Measurements from ENCODE around the gene RNH1. TPM values are rescaled to one million over a fixed set of nuclear protein-coding genes. Genes with fewer than 3 reads are reported as not detected.

Gene RNH1
- total RNA-seq, 5 donors from 2014 or later (not counting 1 experiment from before 2014, with no cell fraction given): 126 to 141 (median 131) TPM

DNA sequence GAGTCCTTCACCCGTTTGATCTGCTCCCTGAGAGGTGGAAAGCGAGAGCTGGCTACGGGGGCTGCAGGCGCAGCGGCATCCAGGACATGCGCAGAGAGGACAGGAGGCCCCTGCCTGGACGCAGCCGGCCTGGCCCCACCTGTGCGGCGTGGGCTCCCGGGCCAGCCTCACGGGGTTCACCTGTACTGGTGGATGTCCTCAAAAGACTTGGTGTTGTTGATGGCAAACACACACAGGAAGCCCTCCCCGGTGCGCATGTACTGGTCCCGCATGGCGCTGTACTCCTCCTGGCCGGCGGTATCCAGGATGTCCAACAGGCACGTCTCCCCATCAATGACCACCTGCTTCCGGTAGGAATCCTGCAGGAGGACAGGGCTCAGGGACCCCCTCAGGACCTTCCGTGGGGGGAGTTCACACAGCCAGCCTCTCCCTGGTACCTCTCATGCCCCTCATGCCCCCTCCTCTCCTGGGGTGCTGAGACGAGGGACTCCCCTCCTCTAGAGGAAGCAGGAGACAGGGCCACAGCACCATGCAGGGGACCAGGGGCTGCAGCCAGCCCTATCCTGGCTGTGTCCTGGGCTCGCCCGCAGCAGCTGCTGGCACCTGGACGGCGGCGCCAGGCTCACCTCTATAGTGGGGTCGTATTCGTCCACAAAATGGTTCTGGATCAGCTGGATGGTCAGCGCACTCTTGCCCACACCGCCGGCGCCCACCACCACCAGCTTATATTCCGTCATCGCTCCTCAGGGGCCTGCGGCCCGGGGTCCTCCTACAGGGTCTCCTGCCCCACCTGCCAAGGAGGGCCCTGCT lies 26.7 kb upstream of the RNH1 start:
- Mint-ChIP-seq H3K4me3 (peak overlapping the region; percentile 25 to 64 (median 34)), H3K27ac (no peak overlapping the region), H3K4me1 (peaks cover 5 to 28% (median 22%) of the 10 kb centered on the region in 3 donors), H3K36me3 (peaks cover 6% of the 10 kb centered on the region), H3K9me3 (no peaks in the 10 kb centered on the region), H3K27me3 (no peaks in the 10 kb centered on the region)
- DNase-seq: no peak
- POLR2A ChIA-PET: no interaction called here
- Histone ChIP-seq H3K4me1 (ENCODE audit: control insufficient read depth in 1 of 2, extremely low read depth in 1 of 2, insufficient read depth in 2 of 2, low read length in 2 of 2) (peaks cover 11 to 48% of the 10 kb centered on the region in 2 experiments), H3K9me3 (no peaks in the 10 kb centered on the region), H3K27ac (ENCODE audit: low read length) (no peak overlapping the region), H3K36me3 (ENCODE audit: control insufficient read depth in 2 of 2, extremely low read depth in 1 of 2, insufficient read depth in 1 of 2, low read length in 1 of 2) (peaks cover 11 to 25% of the 10 kb centered on the region in 2 donors), H3K4me3 (ENCODE audit: control insufficient read depth in 1 of 2, extremely low read depth in 1 of 2, low read length in 1 of 2) (no peak overlapping the region), H3K27me3 (replicated peaks in 1 of 2; ENCODE audit: control insufficient read depth in 2 of 2, extremely low read depth in 1 of 2, insufficient read depth in 2 of 2, low read length in 1 of 2) (no peaks in the 10 kb centered on the region)
- CTCF ChIA-PET: interaction anchor here in 1 of 2 donors (1.2 kb wide), 1 partner anchor 15 kb away, joined by 3 read pairs; no protein-coding TSS in a partner anchor
- 98% methylated on average over 36 of the region's 37 CpGs for WGBS (ENCODE audit: insufficient coverage)
- ATAC-seq (replicated peaks in 1 of 4): no peak

DNA sequence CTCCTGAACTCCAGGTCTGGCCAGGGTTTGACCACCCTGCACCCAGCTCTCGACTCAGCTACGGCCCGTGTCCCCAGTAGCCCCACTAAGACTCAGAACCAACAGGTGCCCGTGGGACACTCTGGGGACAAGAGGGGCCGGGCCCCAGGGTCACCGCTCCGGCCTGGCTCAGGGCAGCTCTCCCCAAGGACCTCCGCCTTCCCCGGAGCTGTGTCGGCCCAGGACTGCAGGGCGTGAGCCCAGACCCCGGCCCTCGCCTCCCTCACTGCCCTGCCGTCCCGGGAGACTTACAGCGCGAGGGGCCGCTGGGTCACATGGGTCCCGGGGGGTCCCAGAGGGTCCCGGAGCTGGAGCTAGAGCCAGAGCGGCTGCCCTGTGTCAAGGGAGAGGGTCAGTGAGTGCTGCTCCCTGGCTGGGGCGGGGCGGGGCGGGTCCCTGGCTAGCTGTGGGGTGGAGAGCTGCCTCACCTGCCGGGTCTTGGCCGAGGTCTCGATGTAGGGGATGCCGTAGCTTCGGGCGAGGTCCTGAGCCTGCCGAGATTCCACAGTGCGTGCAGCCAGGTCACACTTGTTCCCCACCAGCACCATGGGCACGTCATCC lies 26.0 kb upstream of the RNH1 start:
- ChIA-PET CTCF (no interaction called here), POLR2A (interaction anchor here in 1 of 2 donors (0.6 kb wide), 1 partner anchor 67 kb away, joined by 4 read pairs; no protein-coding TSS in a partner anchor)
- ATAC-seq (replicated peaks in 1 of 4) (no peak), DNase-seq (no peak)
- WGBS (ENCODE audit: insufficient coverage): 98% methylated on average over 30 of the region's 33 CpGs
- peaks cover 6% of the 10 kb centered on the region for H3K36me3 Mint-ChIP-seq
- H3K4me1 ChIP-seq (ENCODE audit: control insufficient read depth in 1 of 2, extremely low read depth in 1 of 2, insufficient read depth in 2 of 2, low read length in 2 of 2): peaks cover 11 to 42% of the 10 kb centered on the region in 2 experiments
- H3K27ac ChIP-seq (ENCODE audit: low read length): no peak overlapping the region
- H3K9me3 ChIP-seq: no peaks in the 10 kb centered on the region
- H3K27me3 ChIP-seq (replicated peaks in 1 of 2; ENCODE audit: control insufficient read depth in 2 of 2, extremely low read depth in 1 of 2, insufficient read depth in 2 of 2, low read length in 1 of 2): no peaks in the 10 kb centered on the region
- H3K27ac Mint-ChIP-seq: no peak overlapping the region
- H3K4me3 Mint-ChIP-seq: peak overlapping the region in 1 of 3 donors; percentile 34
- peaks cover 8 to 25% of the 10 kb centered on the region in 2 donors for H3K36me3 ChIP-seq (ENCODE audit: control insufficient read depth in 2 of 2, extremely low read depth in 1 of 2, insufficient read depth in 1 of 2, low read length in 1 of 2)
- H3K27me3 Mint-ChIP-seq: no peaks in the 10 kb centered on the region
- H3K4me1 Mint-ChIP-seq: peaks cover 5 to 21% (median 16%) of the 10 kb centered on the region in 3 donors
- no peak overlapping the region for H3K4me3 ChIP-seq (ENCODE audit: control insufficient read depth in 1 of 2, extremely low read depth in 1 of 2, low read length in 1 of 2)
- no peaks in the 10 kb centered on the region for H3K9me3 Mint-ChIP-seq

DNA sequence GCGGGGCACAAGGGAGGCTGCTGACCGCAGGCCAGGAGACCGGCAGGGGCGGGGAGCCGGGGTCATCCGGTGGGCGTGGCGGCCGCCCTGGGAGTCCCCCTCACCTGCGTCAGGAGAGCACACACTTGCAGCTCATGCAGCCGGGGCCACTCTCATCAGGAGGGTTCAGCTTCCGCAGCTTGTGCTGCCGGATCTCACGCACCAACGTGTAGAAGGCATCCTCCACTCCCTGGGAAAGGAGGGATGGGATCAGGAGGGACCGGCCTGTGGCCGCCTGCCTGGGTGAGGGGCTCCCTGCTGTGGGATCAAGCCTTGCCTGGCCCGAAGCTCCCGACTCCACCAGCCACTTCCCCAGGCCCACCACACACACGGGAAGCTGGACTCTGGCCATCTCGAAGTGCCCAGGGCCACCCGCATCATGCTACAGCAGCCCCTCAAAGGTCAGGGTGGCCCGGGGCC lies 25.5 kb upstream of the RNH1 start:
- Histone ChIP-seq H3K4me3 (ENCODE audit: control insufficient read depth in 1 of 2, extremely low read depth in 1 of 2, low read length in 1 of 2) (no peak overlapping the region), H3K36me3 (ENCODE audit: control insufficient read depth in 2 of 2, extremely low read depth in 1 of 2, insufficient read depth in 1 of 2, low read length in 1 of 2) (peaks cover 7 to 25% of the 10 kb centered on the region in 2 donors), H3K27ac (ENCODE audit: low read length) (no peak overlapping the region), H3K9me3 (no peaks in the 10 kb centered on the region), H3K4me1 (ENCODE audit: control insufficient read depth in 1 of 2, extremely low read depth in 1 of 2, insufficient read depth in 2 of 2, low read length in 2 of 2) (peaks cover 11 to 37% of the 10 kb centered on the region in 2 experiments), H3K27me3 (replicated peaks in 1 of 2; ENCODE audit: control insufficient read depth in 2 of 2, extremely low read depth in 1 of 2, insufficient read depth in 2 of 2, low read length in 1 of 2) (no peaks in the 10 kb centered on the region)
- DNase-seq: no peak
- no peak for ATAC-seq (replicated peaks in 1 of 4)
- Mint-ChIP-seq H3K27ac (no peak overlapping the region), H3K9me3 (no peaks in the 10 kb centered on the region), H3K36me3 (peaks cover 6% of the 10 kb centered on the region), H3K4me3 (no peak overlapping the region), H3K4me1 (peaks cover 5 to 16% (median 11%) of the 10 kb centered on the region in 3 donors), H3K27me3 (no peaks in the 10 kb centered on the region)
- CTCF ChIA-PET: no interaction called here
- WGBS (ENCODE audit: insufficient coverage): 95% methylated on average over 11 of the region's 23 CpGs
- POLR2A ChIA-PET: interaction anchor here in 1 of 2 donors (0.6 kb wide), 1 partner anchor 68 kb away, joined by 4 read pairs; no protein-coding TSS in a partner anchor

DNA sequence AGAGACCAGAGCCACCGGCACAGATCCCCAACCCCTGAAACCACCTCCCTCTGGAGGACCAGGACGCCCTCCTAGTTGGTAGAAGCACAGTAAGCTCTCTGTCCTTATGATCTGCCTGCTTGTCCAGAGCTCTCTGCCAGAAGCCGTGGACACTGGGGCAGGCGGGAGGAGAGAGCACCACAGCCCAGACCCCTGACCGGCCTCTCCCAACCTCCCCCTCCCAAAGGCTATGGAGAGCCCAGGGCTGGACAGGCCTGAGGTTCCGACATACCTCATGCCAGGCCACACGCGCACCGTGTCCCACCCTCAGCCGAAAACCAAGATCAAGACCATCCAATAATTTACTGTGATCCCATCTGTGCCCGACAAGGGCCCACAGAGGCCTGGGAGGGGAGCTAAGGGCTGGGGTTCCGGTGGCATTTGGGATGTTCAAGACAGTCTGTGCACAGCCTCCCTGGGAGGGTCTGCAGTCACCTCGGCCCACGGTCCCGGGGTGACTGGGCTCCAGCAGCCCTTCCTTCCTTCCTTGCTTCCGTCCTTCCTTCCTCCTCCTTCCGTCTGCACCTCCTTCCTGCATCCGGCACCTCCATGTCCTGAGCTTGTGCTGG lies 25.0 kb upstream of the RNH1 start:
- H3K27ac ChIP-seq (ENCODE audit: low read length): no peak overlapping the region
- Mint-ChIP-seq H3K4me3 (peak overlapping the region; percentile 7 to 31 (median 31)), H3K4me1 (peaks cover 5 to 12% (median 8%) of the 10 kb centered on the region in 3 donors), H3K9me3 (no peaks in the 10 kb centered on the region), H3K27me3 (no peaks in the 10 kb centered on the region), H3K27ac (no peak overlapping the region), H3K36me3 (peaks cover 6% of the 10 kb centered on the region)
- no peak overlapping the region for H3K4me3 ChIP-seq (ENCODE audit: control insufficient read depth in 1 of 2, extremely low read depth in 1 of 2, low read length in 1 of 2)
- H3K9me3 ChIP-seq: no peaks in the 10 kb centered on the region
- POLR2A ChIA-PET: no interaction called here
- DNase-seq (no peak), ATAC-seq (replicated peaks in 1 of 4) (no peak)
- no peaks in the 10 kb centered on the region for H3K27me3 ChIP-seq (replicated peaks in 1 of 2; ENCODE audit: control insufficient read depth in 2 of 2, extremely low read depth in 1 of 2, insufficient read depth in 2 of 2, low read length in 1 of 2)
- H3K36me3 ChIP-seq (ENCODE audit: control insufficient read depth in 2 of 2, extremely low read depth in 1 of 2, insufficient read depth in 1 of 2, low read length in 1 of 2): peaks cover 7 to 25% of the 10 kb centered on the region in 2 donors
- peaks cover 11 to 31% of the 10 kb centered on the region in 2 experiments for H3K4me1 ChIP-seq (ENCODE audit: control insufficient read depth in 1 of 2, extremely low read depth in 1 of 2, insufficient read depth in 2 of 2, low read length in 2 of 2)
- 93% methylated on average over 12 of the region's 18 CpGs for WGBS (ENCODE audit: insufficient coverage)
- CTCF ChIA-PET: no interaction called here

GRCh38 chr11:530960-531831 lies 24.2 kb upstream of the RNH1 start:
- Mint-ChIP-seq H3K4me3 (peak overlapping the region in 1 of 3 donors; percentile 31), H3K9me3 (no peaks in the 10 kb centered on the region), H3K4me1 (peaks cover 2 to 8% (median 5%) of the 10 kb centered on the region in 3 donors), H3K36me3 (peaks cover 6% of the 10 kb centered on the region), H3K27ac (no peak overlapping the region), H3K27me3 (no peaks in the 10 kb centered on the region)
- WGBS (ENCODE audit: insufficient coverage): 92% methylated on average over 13 of the region's 28 CpGs
- Histone ChIP-seq H3K4me3 (ENCODE audit: control insufficient read depth in 1 of 2, extremely low read depth in 1 of 2, low read length in 1 of 2) (no peak overlapping the region), H3K9me3 (no peaks in the 10 kb centered on the region), H3K27ac (ENCODE audit: low read length) (no peak overlapping the region), H3K36me3 (ENCODE audit: control insufficient read depth in 2 of 2, extremely low read depth in 1 of 2, insufficient read depth in 1 of 2, low read length in 1 of 2) (peaks cover 7 to 25% of the 10 kb centered on the region in 2 donors), H3K4me1 (ENCODE audit: control insufficient read depth in 1 of 2, extremely low read depth in 1 of 2, insufficient read depth in 2 of 2, low read length in 2 of 2) (peaks cover 3 to 23% of the 10 kb centered on the region in 2 experiments), H3K27me3 (replicated peaks in 1 of 2; ENCODE audit: control insufficient read depth in 2 of 2, extremely low read depth in 1 of 2, insufficient read depth in 2 of 2, low read length in 1 of 2) (no peaks in the 10 kb centered on the region)
- ChIA-PET CTCF (no interaction called here), POLR2A (no interaction called here)
- DNase-seq (no peak), ATAC-seq (replicated peaks in 1 of 4) (no peak)

Measured in T-cell (primary cell).